K562 (cell line): ENCODE measurements around the gene MEF2B. TPM values are rescaled to one million over a fixed set of nuclear protein-coding genes. Genes with fewer than 3 reads are reported as not detected.

Experiments
- CTCF ChIP-seq, 3 experiments: IDR thresholded peaks in 2 of 3; conservative IDR thresholded peaks in 1 of 3; 2 replicates each; pipeline ENCODE4 v1.5.1; 2011 to 2012; ENCODE audit warnings: low read length in 3 of 3, mild to moderate bottlenecking in 3 of 3, control low read depth in 2 of 3, improper control_type of control experiment in 1 of 3, inconsistent platforms in 1 of 3, low read depth in 1 of 3, mixed read lengths in 1 of 3, moderate library complexity in 1 of 3; ENCODE audit not compliant: insufficient read depth in 2 of 3
- CUX1 ChIP-seq: fragments of 200-800 bp; sonication (Bioruptor generic); IDR thresholded peaks from 2 replicates; pipeline ENCODE4 v1.6.1; 2016; ENCODE audit warnings: missing genetic modification characterization, missing compliant biosample characterization
- ETV1 ChIP-seq: fragments of 450-650 bp; conservative IDR thresholded peaks from 2 replicates; pipeline ENCODE4 v1.6.1; 2016; ENCODE audit warnings: missing genetic modification characterization, control low read depth, low read depth, missing compliant biosample characterization
- FOXK2 ChIP-seq, 2 experiments: fragments of 450-650 bp; IDR thresholded peaks in 1 of 2; conservative IDR thresholded peaks in 1 of 2; 2 replicates each; pipeline ENCODE4 v1.6.1; 2016; ENCODE audit warnings: low read depth in 2 of 2, mild to moderate bottlenecking in 1 of 2
- MAFK ChIP-seq: IDR thresholded peaks from 2 replicates; pipeline ENCODE4 v1.6.1; 2011; ENCODE audit warnings: low read length, improper control_type of control experiment
- MLX ChIP-seq, 2 experiments: fragments of 450-650 bp in 1 of 2; sonication (generic) in 1 of 2; formaldehyde crosslinking; conservative IDR thresholded peaks; 2 replicates each; pipeline versions ENCODE4 v1.4.0 to v1.8.1; 2020 to 2022; ENCODE audit warnings: mild to moderate bottlenecking in 1 of 2, missing genetic modification reagents in 1 of 2
- NELFE ChIP-seq: IDR thresholded peaks from 2 replicates; pipeline ENCODE4 v1.6.1; 2011; ENCODE audit warnings: mild to moderate bottlenecking; ENCODE audit not compliant: insufficient read depth, insufficient read length
- NR1H2 ChIP-seq: sonication (generic); formaldehyde crosslinking; IDR thresholded peaks from 2 replicates; pipeline ENCODE4 v1.4.0; 2020; ENCODE audit warnings: mild to moderate bottlenecking, missing genetic modification reagents
- PML ChIP-seq: IDR thresholded peaks from 2 replicates; pipeline ENCODE4 v1.6.1; 2012; ENCODE audit warnings: low read length, inconsistent platforms
- RB1 ChIP-seq: fragments of 450-650 bp; IDR thresholded peaks from 2 replicates; pipeline ENCODE4 v1.6.1; 2017; ENCODE audit warnings: low read depth, mild to moderate bottlenecking
- RNF2 ChIP-seq: sonication (generic); IDR thresholded peaks from 2 replicates; pipeline ENCODE4 v1.6.1; 2016
- SNRNP70 ChIP-seq: fragments of 200-400 bp; formaldehyde crosslinking; optimal IDR thresholded peaks from 2 replicates; pipeline ENCODE3; 2017; ENCODE audit warnings: low read depth, low read length
- ZBTB5 ChIP-seq: fragments of 450-650 bp; IDR thresholded peaks from 2 replicates; pipeline ENCODE4 v1.6.1; 2017; ENCODE audit warnings: antibody characterized with exemption
- ZBTB9 ChIP-seq: fragments of 450-650 bp; formaldehyde crosslinking; IDR thresholded peaks from 2 replicates; pipeline ENCODE4 v1.4.0; 2020; ENCODE audit warnings: mild to moderate bottlenecking, moderate library complexity
- ZC3H11A ChIP-seq: IDR thresholded peaks from 2 replicates; pipeline ENCODE4 v1.6.1; 2012; ENCODE audit warnings: low read depth, low read length, improper control_type of control experiment
- ZNF274 ChIP-seq: IDR thresholded peaks from 2 replicates; pipeline ENCODE4 v1.6.1; 2011; ENCODE audit warnings: low read depth, mild to moderate bottlenecking, low read length, moderate library complexity, borderline replicate concordance
- ZNF507 ChIP-seq: conservative IDR thresholded peaks from 2 replicates; pipeline ENCODE4 v1.6.1; 2017; ENCODE audit warnings: missing genetic modification characterization, missing compliant biosample characterization
- polyA plus RNA-seq, 8 experiments: library from polyadenylated mRNA; depleted of rRNA in 4 of 8; stranded (reverse) in 5 of 8; unstranded in 3 of 8; fragments of >200 nt; fragmentation: Nextera tagmentation in 2 of 8; fragmentation: Illumina TruSeq in 1 of 8; extraction: Ambion mirVana in 2 of 8; extraction: Trizol in 1 of 8; gene quantifications; 2 replicates each; pipeline versions ENCODE4 v1.2.1 to v1.2.3, GENCODE V29; 2011 to 2014; ENCODE audit warnings: inconsistent platforms in 1 of 8, missing spikeins in 1 of 8
- total RNA-seq, 7 experiments: library from RNA; depleted of rRNA in 6 of 7; stranded (reverse); fragments of >200 nt in 6 of 7; fragmentation: Illumina TruSeq in 2 of 7; extraction: Trizol in 2 of 7; gene quantifications; 2 replicates each; pipeline versions ENCODE4 v1.2.1 to v1.2.3, GENCODE V29; 2011 to 2021; ENCODE audit warnings: low replicate concordance in 1 of 7

Gene MEF2B
- total and polyA plus RNA-seq, 9 of the 15 experiments (the other 6 are each of a cell fraction or from before 2014, with no cell fraction given): 0.14 to 1.9 (median 0.71) TPM; not detected in 3

- TF ChIP-seq CUX1 (CRISPR knock-in tag) (no peak), RNF2 (no peak), ZC3H11A (no peak), RB1 (no peak), CTCF (IDR thresholded peaks at IDR 0.05 in 2 of 3, conservative IDR thresholded peaks at IDR 0.05 in 1 of 3; ENCODE audit: insufficient read depth in 2 of 3, low read depth in 1 of 3, low read length in 3 of 3) (no peak), ZBTB9 (CRISPR knock-in tag) (no peak), NR1H2 (CRISPR knock-in tag) (no peak), MLX (CRISPR knock-in tag; conservative IDR thresholded peaks at IDR 0.05) (no peak), NELFE (no peak), ZNF507 (tag) (no peak), ZNF274 (no peak), ETV1 (tag) (no peak), PML (no peak), FOXK2 (conservative IDR thresholded peaks at IDR 0.05 in 1 of 2, IDR thresholded peaks at IDR 0.05 in 1 of 2; ENCODE audit: low read depth in 2 of 2) (peak in 1 of 2 experiments; percentile 57; a peak in 1 of 4 replicates), SNRNP70 (no peak), ZBTB5 (no peak), MAFK (no peak)
Observed at GRCh38 chr19:19105365-19106055, 64.6 kb downstream of the MEF2B start (continued).
